Globus pallidus (tissue), 1 donor: ENCODE measurements around the gene KYNU.
"Not testable (repeated sequence)": the region's sequence is repeated elsewhere in the genome, so short reads cannot be mapped to it uniquely, and the experiment has no call there.

Source experiments
- DNase-seq: peaks from one replicate; pipeline ENCODE4 v3.0.0-alpha.2; 2015; ENCODE audit warnings: low spot score

Gene KYNU

GRCh38 chr2:142877216-142877838, at the start of gene KYNU:
TSS of gene KYNU (plus strand) at chr2:142877664. CDS start at chr2:142885368, 7,704 bp downstream.
- no peak for DNase-seq

- DNase-seq: no peak
These were observed 43.4 kb upstream of the KYNU start for GRCh38 chr2:142834021-142834420.

- DNase-seq: no peak
These were observed 37.0 kb upstream of the KYNU start for GRCh38 chr2:142840436-142840835.

GRCh38 chr2:142841788-142842187, 35.7 kb upstream of the KYNU start:
- no peak for DNase-seq

GRCh38 chr2:142842369-142842768, 35.1 kb upstream of the KYNU start:
- no peak for DNase-seq

GRCh38 chr2:142843731-142844130, 33.7 kb upstream of the KYNU start:
- no peak for DNase-seq

- no peak for DNase-seq
These were observed 29.3 kb upstream of the KYNU start for GRCh38 chr2:142848023-142848606.

- DNase-seq: no peak
These were observed 27.6 kb upstream of the KYNU start for GRCh38 chr2:142849820-142850219.

- DNase-seq: no peak
These were observed 23.6 kb upstream of the KYNU start for GRCh38 chr2:142853912-142854311.

GRCh38 chr2:142857256-142858164, 20.0 kb upstream of the KYNU start:
- no peak for DNase-seq

- DNase-seq: no peak
These were observed 18.5 kb upstream of the KYNU start for GRCh38 chr2:142858961-142859360.

- DNase-seq: no peak
These were observed 15.2 kb upstream of the KYNU start for GRCh38 chr2:142862299-142862698.

GRCh38 chr2:142862847-142863246, 14.6 kb upstream of the KYNU start:
- DNase-seq: no peak

- DNase-seq: no peak
These were observed 13.9 kb upstream of the KYNU start for GRCh38 chr2:142863485-142863961.

- not testable (repeated sequence) for DNase-seq
These were observed 12.9 kb upstream of the KYNU start for GRCh38 chr2:142864605-142865004.

- DNase-seq: peak; percentile 35
These were observed 11.5 kb upstream of the KYNU start for GRCh38 chr2:142865924-142866323.

GRCh38 chr2:142866426-142866825, 11.0 kb upstream of the KYNU start:
- DNase-seq: no peak

GRCh38 chr2:142867136-142867535, 10.3 kb upstream of the KYNU start:
- DNase-seq: no peak

GRCh38 chr2:142868229-142868762, 9.2 kb upstream of the KYNU start:
- peak; percentile 24 for DNase-seq

- not testable (repeated sequence) for DNase-seq
These were observed 8.4 kb upstream of the KYNU start for GRCh38 chr2:142869065-142869460.

- no peak for DNase-seq
These were observed 7.9 kb upstream of the KYNU start for GRCh38 chr2:142869461-142870106.

GRCh38 chr2:142870526-142870925, 6.9 kb upstream of the KYNU start:
- no peak for DNase-seq
